Activated naive CD4-positive, alpha-beta T cell treated with anti-CD3 and anti-CD28 coated beads, Interleukin-2, amount 50 U/mL, for 72 hours (primary cell): ENCODE measurements around the gene NOS3. TPM values are rescaled to one million over a fixed set of nuclear protein-coding genes. Genes with fewer than 3 reads are reported as not detected.
A peak's percentile ranks its signal among the peaks of the same experiment; 100 is the strongest.

Experiments used
- ATAC-seq, 2 donors: fragments of 150-1000 bp; cut with Tn5 transposase; 2 replicates each; pipeline ENCODE4 v1.10.0; 2021; ENCODE audit warnings: mild to moderate bottlenecking in 2 of 2, moderate library complexity in 2 of 2
- DNase-seq, 2 donors: peaks; one replicate each; pipeline ENCODE4 v3.0.0; 2021 to 2022; ENCODE audit warnings: low spot score in 2 of 2
- H3K27ac Mint-ChIP-seq, 2 donors: one replicate each; pipeline ENCODE4 v1.8.0; 2022; ENCODE audit warnings: mild to moderate bottlenecking in 2 of 2, mixed read lengths in 2 of 2
- H3K36me3 Mint-ChIP-seq, 2 donors: one replicate each; pipeline ENCODE4 v1.8.0; 2022; ENCODE audit warnings: mixed read lengths in 2 of 2
- H3K9me3 Mint-ChIP-seq, 2 donors: one replicate each; pipeline ENCODE4 v1.8.0; 2022; ENCODE audit warnings: mixed read lengths in 2 of 2
- total RNA-seq, 2 donors: library from RNA; stranded (reverse); gene quantifications; one replicate each; pipeline ENCODE4 v1.2.3, GENCODE V29; 2022

NOS3 gene
- total RNA-seq, 2 donors from 2014 or later = 1.8 to 12.7 TPM

DNA sequence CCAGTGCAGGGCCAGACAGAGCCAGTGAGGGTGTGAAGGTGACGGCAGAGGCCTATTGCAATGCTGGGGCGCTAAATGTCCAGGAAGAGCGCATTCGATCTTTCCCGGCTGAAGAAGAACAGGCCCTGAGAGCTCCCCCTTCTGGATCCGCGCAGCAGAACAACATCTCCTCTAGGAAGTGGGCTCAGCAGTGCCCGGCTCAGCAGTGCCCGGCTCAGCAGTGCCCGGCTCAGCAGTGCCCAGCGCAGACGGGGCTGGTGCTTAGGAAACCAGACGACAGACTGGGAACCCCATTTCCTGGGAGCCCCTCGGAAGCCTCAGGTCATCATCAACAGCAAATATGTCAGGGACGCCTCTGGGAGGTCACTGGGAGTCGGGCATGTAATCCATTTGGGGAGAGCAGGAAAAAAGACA lies 4.7 kb upstream of the NOS3 start:
- ATAC-seq = peak; percentile 62 to 79
- peak in 1 of 2 donors; percentile 57 for DNase-seq
- H3K27ac Mint-ChIP-seq = no peak overlapping the region
- H3K9me3 Mint-ChIP-seq = peaks cover 11 to 15% of the 10 kb centered on the region in 2 donors
- H3K36me3 Mint-ChIP-seq = peaks cover 13 to 14% of the 10 kb centered on the region in 2 donors

- Mint-ChIP-seq H3K9me3 (peaks cover 15 to 19% of the 10 kb centered on the region in 2 donors), H3K36me3 (peaks cover 15 to 18% of the 10 kb centered on the region in 2 donors), H3K27ac (no peak overlapping the region)
- ATAC-seq = no peak
- no peak for DNase-seq
Observed at GRCh38 chr7:150986556-150986955, 4.3 kb upstream of the NOS3 start.

DNA sequence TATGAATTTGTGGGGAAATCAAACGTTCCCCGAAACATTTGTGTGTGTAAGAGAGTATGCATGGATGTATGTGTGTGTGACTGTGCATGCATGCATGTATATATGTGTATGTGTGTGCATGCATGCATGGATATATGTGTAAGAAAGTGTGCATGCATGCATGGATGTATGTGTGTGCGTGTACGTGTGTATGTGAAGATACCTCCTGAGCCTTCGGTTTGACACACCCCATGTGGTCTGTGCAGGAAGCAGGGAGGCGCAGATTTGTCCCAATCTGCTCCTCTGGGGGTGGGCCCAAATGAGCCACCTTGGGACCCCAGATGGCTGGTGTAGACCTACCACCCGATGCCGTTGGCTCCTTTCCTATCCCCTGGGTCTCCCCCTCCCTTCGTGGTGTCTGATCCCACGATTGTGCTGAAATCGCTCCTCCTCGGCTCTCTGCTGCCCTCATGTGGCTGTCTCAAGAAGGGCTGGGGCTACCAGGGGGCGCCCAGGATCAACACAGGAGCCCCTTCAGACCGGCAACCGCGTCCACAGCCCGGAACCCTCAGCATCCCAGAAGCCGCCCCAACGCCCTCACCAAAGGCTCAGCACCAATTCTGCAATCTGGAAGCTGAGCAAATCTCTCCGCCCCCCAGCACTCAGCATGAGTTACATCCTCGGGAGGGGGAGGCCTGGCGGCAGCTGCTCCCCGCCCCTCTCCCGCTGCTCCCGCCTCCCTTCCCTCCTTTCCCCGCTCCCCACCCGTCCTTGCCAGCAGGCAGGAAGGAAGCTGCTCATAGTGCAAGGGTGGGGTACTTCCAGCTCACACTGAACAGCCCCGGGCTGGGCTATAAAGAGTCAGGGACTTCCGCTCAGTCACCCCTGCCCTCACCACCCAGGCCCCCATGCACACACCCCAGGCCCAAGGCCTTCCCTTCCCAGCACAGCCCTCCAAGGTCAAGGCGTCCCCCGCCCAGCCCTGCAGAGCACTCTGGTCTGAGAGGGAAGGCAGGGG lies 2.3 kb upstream of the NOS3 start:
- H3K27ac Mint-ChIP-seq = no peak overlapping the region
- DNase-seq (peak in 1 of 2 donors; percentile 79), ATAC-seq (peak; percentile 76 to 80)
- H3K9me3 Mint-ChIP-seq = peaks cover 15 to 23% of the 10 kb centered on the region in 2 donors
- H3K36me3 Mint-ChIP-seq = peaks cover 15 to 18% of the 10 kb centered on the region in 2 donors

- DNase-seq (no peak), ATAC-seq (no peak)
- peaks cover 15 to 23% of the 10 kb centered on the region in 2 donors for H3K9me3 Mint-ChIP-seq
- H3K36me3 Mint-ChIP-seq = peaks cover 15 to 18% of the 10 kb centered on the region in 2 donors
- no peak overlapping the region for H3K27ac Mint-ChIP-seq
Observed at GRCh38 chr7:150989456-150989855, 1.4 kb upstream of the NOS3 start.

GRCh38 chr7:150992051-150992640 lies 1.3 kb downstream of the NOS3 start:
- DNase-seq (no peak), ATAC-seq (no peak)
- Mint-ChIP-seq H3K9me3 (peaks cover 15 to 23% of the 10 kb centered on the region in 2 donors), H3K27ac (no peak overlapping the region), H3K36me3 (peaks cover 15 to 18% of the 10 kb centered on the region in 2 donors)

DNA sequence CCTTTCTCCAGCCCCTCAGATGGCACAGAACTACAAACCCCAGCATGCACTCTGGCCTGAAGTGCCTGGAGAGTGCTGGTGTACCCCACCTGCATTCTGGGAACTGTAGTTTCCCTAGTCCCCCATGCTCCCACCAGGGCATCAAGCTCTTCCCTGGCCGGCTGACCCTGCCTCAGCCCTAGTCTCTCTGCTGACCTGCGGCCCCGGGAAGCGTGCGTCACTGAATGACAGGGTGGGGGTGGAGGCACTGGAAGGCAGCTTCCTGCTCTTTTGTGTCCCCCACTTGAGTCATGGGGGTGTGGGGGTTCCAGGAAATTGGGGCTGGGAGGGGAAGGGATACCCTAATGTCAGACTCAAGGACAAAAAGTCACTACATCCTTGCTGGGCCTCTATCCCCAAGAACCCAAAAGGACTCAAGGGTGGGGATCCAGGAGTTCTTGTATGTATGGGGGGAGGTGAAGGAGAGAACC lies 2.1 kb downstream of the NOS3 start:
- Mint-ChIP-seq H3K9me3 (peaks cover 15 to 23% of the 10 kb centered on the region in 2 donors), H3K27ac (no peak overlapping the region), H3K36me3 (peaks cover 15 to 18% of the 10 kb centered on the region in 2 donors)
- ATAC-seq (peak in 1 of 2 donors; percentile 69), DNase-seq (no peak)

GRCh38 chr7:150993511-150993910 lies 2.7 kb downstream of the NOS3 start:
- peak overlapping the region in 1 of 2 donors; percentile 63 for H3K27ac Mint-ChIP-seq
- H3K9me3 Mint-ChIP-seq = peaks cover 15 to 23% of the 10 kb centered on the region in 2 donors
- ATAC-seq = no peak
- H3K36me3 Mint-ChIP-seq = peaks cover 15 to 18% of the 10 kb centered on the region in 2 donors
- DNase-seq = no peak

GRCh38 chr7:150994141-150994837 lies 3.5 kb downstream of the NOS3 start:
- DNase-seq (no peak), ATAC-seq (peak; percentile 47 to 66)
- Mint-ChIP-seq H3K9me3 (peaks cover 15 to 23% of the 10 kb centered on the region in 2 donors), H3K27ac (peak overlapping the region in 1 of 2 donors; percentile 63), H3K36me3 (peaks cover 15 to 18% of the 10 kb centered on the region in 2 donors)

DNA sequence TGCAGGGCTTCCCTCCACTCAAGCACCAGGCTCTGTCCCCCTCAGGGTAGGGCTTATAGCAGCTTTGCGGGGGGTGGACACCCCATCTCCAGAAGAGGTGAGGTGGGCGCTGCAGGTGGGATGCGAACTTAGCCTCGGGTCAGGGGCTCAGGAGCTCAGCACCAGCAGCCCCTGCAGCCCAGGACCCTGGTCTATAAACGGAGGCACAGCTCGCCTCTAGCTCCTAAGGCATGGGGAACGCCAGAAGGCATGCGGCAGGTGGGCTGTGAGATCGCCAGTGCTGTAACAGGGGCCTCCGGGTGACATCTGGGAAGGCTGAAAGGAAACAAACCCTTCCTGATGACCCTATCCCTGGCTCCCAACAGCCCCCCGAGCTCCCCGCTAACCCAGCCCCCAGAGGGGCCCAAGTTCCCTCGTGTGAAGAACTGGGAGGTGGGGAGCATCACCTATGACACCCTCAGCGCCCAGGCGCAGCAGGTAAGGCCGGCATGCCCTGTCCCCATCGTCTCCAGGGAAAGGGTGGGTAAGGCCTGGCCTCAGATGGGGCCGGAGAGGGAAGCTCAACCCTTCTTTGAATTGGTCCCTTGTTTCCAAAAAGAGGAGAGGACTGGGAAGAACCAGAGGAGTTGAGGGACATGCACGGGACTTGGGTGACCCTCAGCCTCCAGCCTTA lies 4.2 kb downstream of the NOS3 start:
- Mint-ChIP-seq H3K27ac (no peak overlapping the region), H3K9me3 (peaks cover 15 to 20% of the 10 kb centered on the region in 2 donors), H3K36me3 (peaks cover 13 to 15% of the 10 kb centered on the region in 2 donors)
- DNase-seq (no peak), ATAC-seq (peak in 1 of 2 donors; percentile 23)

DNA sequence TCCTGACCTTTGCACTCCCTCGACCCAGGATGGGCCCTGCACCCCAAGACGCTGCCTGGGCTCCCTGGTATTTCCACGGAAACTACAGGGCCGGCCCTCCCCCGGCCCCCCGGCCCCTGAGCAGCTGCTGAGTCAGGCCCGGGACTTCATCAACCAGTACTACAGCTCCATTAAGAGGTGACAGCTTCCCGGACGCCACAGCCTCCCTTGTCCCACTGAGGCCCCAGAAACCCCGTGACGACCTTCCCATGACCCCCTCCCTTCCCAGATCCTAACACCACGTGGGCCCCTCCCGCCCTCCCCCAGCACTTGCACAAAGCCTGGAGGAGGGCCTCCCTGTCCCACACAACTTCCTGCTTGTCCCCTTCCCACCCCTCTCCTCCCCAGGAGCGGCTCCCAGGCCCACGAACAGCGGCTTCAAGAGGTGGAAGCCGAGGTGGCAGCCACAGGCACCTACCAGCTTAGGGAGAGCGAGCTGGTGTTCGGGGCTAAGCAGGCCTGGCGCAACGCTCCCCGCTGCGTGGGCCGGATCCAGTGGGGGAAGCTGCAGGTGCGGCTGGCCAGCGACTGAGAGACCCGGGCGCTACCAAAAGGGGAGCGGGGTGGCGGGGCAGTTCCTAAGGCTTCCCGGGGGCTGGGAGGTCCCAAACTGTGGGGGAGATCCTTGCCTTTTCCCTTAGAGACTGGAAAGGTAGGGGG lies 5.7 kb downstream of the NOS3 start:
- Mint-ChIP-seq H3K36me3 (no peaks in the 10 kb centered on the region), H3K9me3 (peaks cover 0 to 4% of the 10 kb centered on the region in 2 donors), H3K27ac (peak overlapping the region in 1 of 2 donors; percentile 44)
- ATAC-seq (peak in 1 of 2 donors; percentile 33), DNase-seq (no peak)

DNA sequence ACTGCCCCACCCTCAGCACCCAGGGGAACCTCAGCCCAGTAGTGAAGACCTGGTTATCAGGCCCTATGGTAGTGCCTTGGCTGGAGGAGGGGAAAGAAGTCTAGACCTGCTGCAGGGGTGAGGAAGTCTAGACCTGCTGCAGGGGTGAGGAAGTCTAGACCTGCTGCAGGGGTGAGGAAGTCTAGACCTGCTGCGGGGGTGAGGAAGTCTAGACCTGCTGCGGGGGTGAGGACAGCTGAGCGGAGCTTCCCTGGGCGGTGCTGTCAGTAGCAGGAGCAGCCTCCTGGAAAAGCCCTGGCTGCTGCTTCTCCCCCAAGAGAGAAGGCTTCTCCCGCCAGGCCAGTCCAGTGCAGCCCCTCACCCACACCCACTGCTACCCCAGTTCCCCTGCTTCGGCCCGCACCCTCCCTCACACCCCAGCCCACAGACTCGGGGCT lies 6.3 kb downstream of the NOS3 start:
- no peak overlapping the region for H3K27ac Mint-ChIP-seq
- H3K36me3 Mint-ChIP-seq = no peaks in the 10 kb centered on the region
- no peak for ATAC-seq
- H3K9me3 Mint-ChIP-seq = peaks cover 0 to 4% of the 10 kb centered on the region in 2 donors
- no peak for DNase-seq

- DNase-seq = no peak
- H3K27ac Mint-ChIP-seq = no peak overlapping the region
- peaks cover 0 to under 1% of the 10 kb centered on the region in 2 donors for H3K9me3 Mint-ChIP-seq
- ATAC-seq = no peak
- H3K36me3 Mint-ChIP-seq = no peaks in the 10 kb centered on the region
Observed at GRCh38 chr7:150997817-150998216, 7.0 kb downstream of the NOS3 start.

- Mint-ChIP-seq H3K9me3 (no peaks in the 10 kb centered on the region), H3K36me3 (no peaks in the 10 kb centered on the region), H3K27ac (peak overlapping the region in 1 of 2 donors; percentile 55)
- ATAC-seq (no peak), DNase-seq (no peak)
Observed at GRCh38 chr7:150998341-150998740, 7.5 kb downstream of the NOS3 start.

GRCh38 chr7:150999001-150999400 lies 8.2 kb downstream of the NOS3 start:
- ATAC-seq (no peak), DNase-seq (no peak)
- Mint-ChIP-seq H3K9me3 (no peaks in the 10 kb centered on the region), H3K27ac (no peak overlapping the region), H3K36me3 (no peaks in the 10 kb centered on the region)

- H3K9me3 Mint-ChIP-seq = no peaks in the 10 kb centered on the region
- no peak overlapping the region for H3K27ac Mint-ChIP-seq
- no peak for ATAC-seq
- no peak for DNase-seq
- H3K36me3 Mint-ChIP-seq = no peaks in the 10 kb centered on the region
Observed at GRCh38 chr7:150999497-151000230, 8.8 kb downstream of the NOS3 start.
